Tibial artery (tissue), 4 donors: ENCODE data around the gene COMMD1.
A peak's percentile ranks its signal among the peaks of the same experiment; 100 is the strongest.
"Not testable (repeated sequence)": the region's sequence is repeated elsewhere in the genome, so short reads cannot be mapped to it uniquely, and the experiment has no call there.

ENCODE experiments used
- DNase-seq, 2 donors: peaks; one replicate each; pipeline ENCODE4 v3.0.0-alpha.2; 2019
- H3K27ac ChIP-seq, 2 donors: fragments of 200-600 bp; sonication (generic) in 1 of 2; 1 replicate in 1 of 2; 2 replicates in 1 of 2; pipeline ENCODE4 v1.5.1; 2018 to 2019; ENCODE audit warnings: mild to moderate bottlenecking in 1 of 2
- H3K27me3 ChIP-seq, 2 donors: fragments of 200-600 bp; sonication (generic) in 1 of 2; one replicate each; pipeline versions ENCODE4 v1.5.1 to v1.6.0; 2016 to 2019
- H3K36me3 ChIP-seq, 3 donors: fragments of 200-600 bp; sonication (generic) in 2 of 3; one replicate each; pipeline ENCODE4 v1.5.1; 2016 to 2019; ENCODE audit warnings: mild to moderate bottlenecking in 2 of 3
- H3K4me1 ChIP-seq, 4 donors: fragments of 200-600 bp; sonication (generic) in 2 of 4; 1 replicate in 3 of 4; 2 replicates in 1 of 4; pipeline ENCODE4 v1.5.1; 2016 to 2019
- H3K4me3 ChIP-seq, 2 donors: fragments of 200-600 bp; sonication (generic) in 1 of 2; 1 replicate in 1 of 2; 2 replicates in 1 of 2; pipeline ENCODE4 v1.5.1; 2018 to 2019; ENCODE audit warnings: mild to moderate bottlenecking in 2 of 2
- H3K9me3 ChIP-seq, 3 donors: fragments of 200-600 bp; sonication (generic) in 1 of 3; one replicate each; pipeline ENCODE4 v1.5.1; 2016 to 2019
- intact Hi-C: fragments of 100-400 bp; cut with DNase I; formaldehyde crosslinking; loops from one replicate; pipeline ENCODE4 v1.15.0; 2023; ENCODE audit warnings: low total_unique reads
- TF ChIP-seq, protein P1 (sequence below), 2 experiments: fragments of 200-600 bp in 1 of 2; fragments of 450-650 bp in 1 of 2; IDR thresholded peaks; one replicate each; pipeline ENCODE4 v1.5.1; 2017 to 2019; ENCODE audit warnings: antibody characterized with exemption in 2 of 2, mild to moderate bottlenecking in 1 of 2, moderate library complexity in 1 of 2

COMMD1 gene

DNA sequence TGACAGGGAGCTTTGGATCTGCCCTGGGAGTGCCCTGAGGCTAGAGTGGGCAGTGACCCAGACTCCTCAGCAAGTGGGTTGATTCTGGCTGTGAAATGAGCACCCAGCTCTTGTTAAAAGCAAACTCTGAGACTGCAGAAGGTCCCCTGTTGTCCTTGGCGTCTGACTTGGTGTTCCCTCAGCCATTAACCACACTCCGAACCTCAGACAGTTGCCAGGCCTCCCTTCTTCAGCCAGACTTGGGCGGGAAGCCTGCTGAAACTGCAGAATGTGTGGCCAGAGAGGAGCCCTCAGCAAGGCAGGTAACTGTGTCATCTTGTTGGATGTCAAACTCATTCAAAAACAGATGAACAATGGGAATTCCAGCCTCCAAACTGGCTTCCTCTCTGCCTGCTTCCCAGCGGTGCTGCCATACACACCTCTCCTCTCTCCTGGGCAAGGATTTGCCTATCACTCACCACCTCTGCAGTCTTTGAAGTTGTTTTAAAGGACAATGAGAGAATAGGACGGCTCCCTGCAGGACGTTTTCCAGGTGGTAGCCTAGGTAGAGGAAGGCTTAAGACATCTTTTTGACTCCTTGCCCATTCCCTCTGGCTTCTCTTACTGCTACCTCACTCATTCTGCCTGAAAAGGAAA lies 251.5 kb downstream of the COMMD1 start:
- H3K27me3 ChIP-seq = no peaks in the 10 kb centered on the region
- no peaks in the 10 kb centered on the region for H3K9me3 ChIP-seq
- H3K27ac ChIP-seq = no peak overlapping the region
- H3K4me3 ChIP-seq = no peak overlapping the region
- DNase-seq = no peak
- no peaks in the 10 kb centered on the region for H3K36me3 ChIP-seq
- peaks cover 0 to 26% (median 17%) of the 10 kb centered on the region in 4 donors for H3K4me1 ChIP-seq
- intact Hi-C loops = no loop called here
- TF ChIP-seq, protein P1, sequence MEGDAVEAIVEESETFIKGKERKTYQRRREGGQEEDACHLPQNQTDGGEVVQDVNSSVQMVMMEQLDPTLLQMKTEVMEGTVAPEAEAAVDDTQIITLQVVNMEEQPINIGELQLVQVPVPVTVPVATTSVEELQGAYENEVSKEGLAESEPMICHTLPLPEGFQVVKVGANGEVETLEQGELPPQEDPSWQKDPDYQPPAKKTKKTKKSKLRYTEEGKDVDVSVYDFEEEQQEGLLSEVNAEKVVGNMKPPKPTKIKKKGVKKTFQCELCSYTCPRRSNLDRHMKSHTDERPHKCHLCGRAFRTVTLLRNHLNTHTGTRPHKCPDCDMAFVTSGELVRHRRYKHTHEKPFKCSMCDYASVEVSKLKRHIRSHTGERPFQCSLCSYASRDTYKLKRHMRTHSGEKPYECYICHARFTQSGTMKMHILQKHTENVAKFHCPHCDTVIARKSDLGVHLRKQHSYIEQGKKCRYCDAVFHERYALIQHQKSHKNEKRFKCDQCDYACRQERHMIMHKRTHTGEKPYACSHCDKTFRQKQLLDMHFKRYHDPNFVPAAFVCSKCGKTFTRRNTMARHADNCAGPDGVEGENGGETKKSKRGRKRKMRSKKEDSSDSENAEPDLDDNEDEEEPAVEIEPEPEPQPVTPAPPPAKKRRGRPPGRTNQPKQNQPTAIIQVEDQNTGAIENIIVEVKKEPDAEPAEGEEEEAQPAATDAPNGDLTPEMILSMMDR (IDR thresholded peaks at IDR 0.05) = no peak

DNA sequence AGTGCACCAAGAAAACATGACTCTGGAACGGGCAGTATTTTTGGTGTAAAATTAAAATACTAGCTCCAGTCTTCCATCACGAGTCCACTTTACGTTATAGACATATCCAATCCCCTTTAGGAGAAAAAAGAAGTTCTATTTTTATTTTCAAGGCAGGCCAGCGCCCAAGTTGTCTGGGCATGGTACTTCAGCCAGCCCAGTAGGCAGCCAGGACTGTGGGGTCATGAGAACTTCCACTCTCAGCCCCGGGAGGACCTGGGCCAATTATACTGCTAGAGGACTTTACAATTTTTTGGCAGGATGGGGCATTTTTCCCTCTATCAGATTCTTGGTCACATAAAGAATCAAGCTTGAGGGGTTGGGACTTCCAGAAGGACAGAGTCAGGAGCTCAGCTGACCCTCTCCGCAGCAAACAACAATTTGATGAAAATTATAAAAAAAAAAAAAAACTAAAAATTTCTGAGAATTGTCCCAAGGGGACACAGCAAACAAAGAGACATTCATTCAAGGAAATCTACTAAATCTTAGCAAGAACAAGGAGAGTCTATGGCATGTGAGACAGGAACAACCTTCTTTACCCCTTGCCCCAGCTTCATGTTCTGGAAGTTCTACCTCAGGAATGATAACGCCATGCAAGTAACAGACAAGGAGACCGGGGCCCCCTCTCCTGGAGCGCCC lies 253.1 kb downstream of the COMMD1 start:
- TF ChIP-seq, protein P1 (IDR thresholded peaks at IDR 0.05) = no peak
- peak in 1 of 2 donors; percentile 76 for DNase-seq
- no peak overlapping the region for H3K4me3 ChIP-seq
- intact Hi-C loops = no loop called here
- no peaks in the 10 kb centered on the region for H3K9me3 ChIP-seq
- no peaks in the 10 kb centered on the region for H3K36me3 ChIP-seq
- peaks cover 0 to 26% (median 17%) of the 10 kb centered on the region in 4 donors for H3K4me1 ChIP-seq
- H3K27me3 ChIP-seq = no peaks in the 10 kb centered on the region
- peak overlapping the region in 1 of 2 donors; percentile 5 for H3K27ac ChIP-seq

DNA sequence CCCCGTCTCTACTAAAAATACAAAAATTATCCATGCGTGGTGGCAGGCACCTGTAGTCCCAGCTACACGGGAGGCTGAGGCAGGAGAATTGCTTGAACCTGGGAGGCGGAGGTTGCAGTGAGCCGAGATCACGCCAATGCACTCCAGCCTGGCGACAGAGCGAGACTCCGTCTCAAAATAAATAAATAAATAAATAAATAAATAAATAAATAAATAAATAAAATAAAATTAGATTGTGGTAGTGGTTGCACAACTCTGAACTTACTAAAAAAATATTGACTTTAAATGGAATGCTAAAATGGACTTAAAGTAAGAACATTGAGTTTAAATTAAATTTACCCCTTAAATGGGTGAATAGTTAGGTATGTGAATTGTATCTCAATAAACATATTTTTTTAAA lies 255.2 kb downstream of the COMMD1 start:
- peaks cover 0 to 26% (median 17%) of the 10 kb centered on the region in 4 donors for H3K4me1 ChIP-seq
- H3K9me3 ChIP-seq, intact Hi-C loops, H3K36me3 ChIP-seq, H3K27me3 ChIP-seq, DNase-seq, H3K27ac ChIP-seq, H3K4me3 ChIP-seq: not testable (repeated sequence)

DNA sequence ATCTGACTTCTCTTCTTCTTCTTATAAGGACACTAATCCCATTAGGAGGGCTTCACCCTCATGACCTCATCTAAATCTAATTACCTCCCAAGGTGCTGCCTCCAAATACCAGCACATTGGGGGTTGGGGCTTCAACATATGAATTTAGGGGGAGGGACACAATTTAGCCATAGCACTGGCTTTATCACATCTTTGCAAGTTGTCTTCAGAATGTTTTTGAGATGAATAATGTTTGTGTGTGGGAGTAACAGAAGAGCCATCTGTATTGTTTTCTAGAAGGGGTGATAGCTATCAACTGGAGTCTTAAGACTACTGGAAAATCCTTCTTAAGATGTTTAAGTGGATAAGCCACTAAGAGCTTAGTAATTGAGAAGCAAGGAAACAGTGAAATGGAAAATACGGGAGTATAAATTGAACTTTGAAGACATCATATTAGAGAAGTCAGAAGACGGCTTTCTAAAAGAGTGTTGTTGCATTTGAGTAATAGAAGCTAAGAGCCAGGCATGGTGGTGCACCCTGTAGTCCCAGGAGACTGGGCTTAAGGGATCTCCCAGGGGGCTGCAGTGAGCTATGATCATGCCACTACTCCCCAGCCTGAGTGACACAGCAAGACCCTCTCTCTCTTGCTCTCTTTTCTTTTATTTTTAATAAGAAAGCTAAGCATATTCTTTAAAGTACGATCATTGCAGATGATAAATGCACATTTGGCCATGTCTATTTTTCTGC lies 257.8 kb downstream of the COMMD1 start:
- H3K4me3 ChIP-seq = no peak overlapping the region
- peaks cover 0 to 14% (median 4%) of the 10 kb centered on the region in 4 donors for H3K4me1 ChIP-seq
- no peaks in the 10 kb centered on the region for H3K27me3 ChIP-seq
- no peaks in the 10 kb centered on the region for H3K9me3 ChIP-seq
- H3K27ac ChIP-seq = no peak overlapping the region
- TF ChIP-seq, protein P1 (IDR thresholded peaks at IDR 0.05) = no peak
- no peaks in the 10 kb centered on the region for H3K36me3 ChIP-seq
- no peak for DNase-seq
- intact Hi-C loops = no loop called here

DNA sequence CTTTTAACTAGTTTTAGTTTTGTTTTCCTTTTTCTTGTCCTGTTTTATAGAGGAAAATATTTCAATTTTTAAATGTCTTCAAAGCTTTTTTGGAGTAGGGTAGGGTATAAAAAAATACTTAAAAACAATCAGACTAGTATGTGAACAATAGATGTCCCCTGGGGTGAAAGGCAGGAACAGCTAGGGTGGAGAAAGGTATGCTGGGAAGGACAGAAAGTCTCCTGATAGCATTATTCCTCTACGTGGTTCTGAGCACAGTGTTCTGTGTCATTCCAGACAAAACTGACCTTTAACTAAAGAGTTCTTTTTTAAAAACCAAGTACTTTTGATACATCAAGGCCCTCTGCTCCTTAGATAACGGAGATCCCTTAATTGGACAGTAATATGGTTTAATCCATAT lies 258.4 kb downstream of the COMMD1 start:
- Histone ChIP-seq H3K27me3 (no peaks in the 10 kb centered on the region), H3K4me1 (peaks cover 0 to 8% (median 1%) of the 10 kb centered on the region in 4 donors), H3K9me3 (no peaks in the 10 kb centered on the region), H3K4me3 (no peak overlapping the region), H3K36me3 (no peaks in the 10 kb centered on the region), H3K27ac (no peak overlapping the region)
- intact Hi-C loops = no loop called here
- no peak for DNase-seq
- TF ChIP-seq, protein P1 (IDR thresholded peaks at IDR 0.05) = no peak

DNA sequence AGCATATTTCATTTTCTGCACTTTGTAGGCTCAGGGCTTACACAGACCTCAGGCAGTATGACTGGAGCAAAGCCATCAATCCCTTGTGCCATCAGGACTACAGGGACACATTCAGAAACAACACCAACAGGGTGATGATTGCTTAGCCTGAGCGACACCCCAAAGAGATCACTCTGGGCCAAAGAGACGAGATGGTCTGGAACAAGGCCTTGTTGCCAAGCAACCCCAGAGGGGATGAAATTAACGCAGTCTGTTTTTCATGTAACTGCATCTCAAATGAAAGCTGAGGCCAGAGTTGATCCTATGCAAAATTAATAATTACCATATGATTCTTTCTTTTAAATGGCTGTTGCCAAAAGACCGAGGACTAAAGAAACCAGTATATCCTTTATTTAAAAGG lies 270.3 kb downstream of the COMMD1 start:
- Histone ChIP-seq H3K27ac (no peak overlapping the region), H3K9me3 (no peaks in the 10 kb centered on the region), H3K4me1 (peaks cover 0 to 21% (median 13%) of the 10 kb centered on the region in 4 donors), H3K36me3 (no peaks in the 10 kb centered on the region), H3K27me3 (no peaks in the 10 kb centered on the region), H3K4me3 (no peak overlapping the region)
- TF ChIP-seq, protein P1 (IDR thresholded peaks at IDR 0.05) = no peak
- DNase-seq = no peak
- intact Hi-C loops = no loop called here
